ENCODE measurements around the gene TNFSF12. TPM values are rescaled to one million over a fixed set of nuclear protein-coding genes. Genes with fewer than 3 reads are reported as not detected.

Gene TNFSF12
- total and polyA plus RNA-seq, 2 donors from 2014 or later, result 48.0 to 61.8 TPM

GRCh38 chr17:7515911-7516610 is 32.8 kb upstream of the TNFSF12 start:
- no peak overlapping the region for H3K4me3 ChIP-seq (ENCODE audit: low read length in 3 of 3)
- H3K27me3 ChIP-seq (ENCODE audit: control insufficient read depth, insufficient read depth, low read length), result no peaks in the 10 kb centered on the region
- peak in 2 of 5 donors; percentile 16 to 26 for DNase-seq
- no peaks in the 10 kb centered on the region for H3K9me3 ChIP-seq (ENCODE audit: control insufficient read depth in 2 of 3, insufficient read depth in 1 of 3, low read length in 3 of 3)
- H3K4me1 ChIP-seq (ENCODE audit: control insufficient read depth in 2 of 3, insufficient read depth in 2 of 3, low read depth in 1 of 3, low read length in 3 of 3), result no peaks in the 10 kb centered on the region
- H3K9ac ChIP-seq (ENCODE audit: low read length in 3 of 3), result no peak overlapping the region
- intact Hi-C loops (cut with DNase I), result no loop called here
- H3K36me3 ChIP-seq (ENCODE audit: control insufficient read depth in 2 of 3, insufficient read depth in 3 of 3, low read length in 3 of 3), result peaks cover 4 to 29% (median 23%) of the 10 kb centered on the region in 3 donors
- TF ChIP-seq CTCF (IDR thresholded peaks at IDR 0.05; ENCODE audit: borderline replicate concordance, extremely low read depth, insufficient read depth), result no peak
- no peak overlapping the region for H3K27ac ChIP-seq (ENCODE audit: low read depth in 2 of 2, low read length in 2 of 2)
- FAIRE-seq, result no peak

DNA sequence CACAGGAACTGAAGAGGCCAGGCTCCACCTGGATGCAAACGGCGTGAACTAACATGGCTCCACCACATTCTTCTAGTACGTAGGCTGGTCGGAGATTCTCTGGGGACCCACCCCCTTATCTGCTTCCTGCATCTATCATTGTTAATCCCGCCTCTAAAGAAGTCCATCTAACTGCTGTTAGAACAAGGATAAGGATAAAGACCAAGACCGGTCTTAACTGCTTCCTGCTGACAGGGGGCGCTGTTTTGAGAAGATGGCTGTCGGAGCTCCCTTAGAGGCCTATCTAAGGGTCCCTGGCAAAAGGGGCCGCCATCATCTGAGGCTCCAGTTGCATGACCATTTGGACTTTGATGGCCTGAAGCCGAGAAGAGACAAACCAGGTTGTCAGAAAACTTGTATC is 25.8 kb upstream of the TNFSF12 start:
- H3K27ac ChIP-seq (ENCODE audit: low read depth in 2 of 2, low read length in 2 of 2), result no peak overlapping the region
- DNase-seq (peak in 1 of 5 donors; percentile 29), FAIRE-seq (no peak)
- no peak overlapping the region for H3K4me3 ChIP-seq (ENCODE audit: low read length in 3 of 3)
- no peaks in the 10 kb centered on the region for H3K27me3 ChIP-seq (ENCODE audit: control insufficient read depth, insufficient read depth, low read length)
- H3K9ac ChIP-seq (ENCODE audit: low read length in 3 of 3), result no peak overlapping the region
- intact Hi-C loops (cut with DNase I), result no loop called here
- no peaks in the 10 kb centered on the region for H3K9me3 ChIP-seq (ENCODE audit: control insufficient read depth in 2 of 3, insufficient read depth in 1 of 3, low read length in 3 of 3)
- no peaks in the 10 kb centered on the region for H3K36me3 ChIP-seq (ENCODE audit: control insufficient read depth in 2 of 3, insufficient read depth in 3 of 3, low read length in 3 of 3)
- peak; percentile 32 for TF ChIP-seq CTCF (IDR thresholded peaks at IDR 0.05; ENCODE audit: borderline replicate concordance, extremely low read depth, insufficient read depth)
- H3K4me1 ChIP-seq (ENCODE audit: control insufficient read depth in 2 of 3, insufficient read depth in 2 of 3, low read depth in 1 of 3, low read length in 3 of 3), result no peaks in the 10 kb centered on the region

DNA sequence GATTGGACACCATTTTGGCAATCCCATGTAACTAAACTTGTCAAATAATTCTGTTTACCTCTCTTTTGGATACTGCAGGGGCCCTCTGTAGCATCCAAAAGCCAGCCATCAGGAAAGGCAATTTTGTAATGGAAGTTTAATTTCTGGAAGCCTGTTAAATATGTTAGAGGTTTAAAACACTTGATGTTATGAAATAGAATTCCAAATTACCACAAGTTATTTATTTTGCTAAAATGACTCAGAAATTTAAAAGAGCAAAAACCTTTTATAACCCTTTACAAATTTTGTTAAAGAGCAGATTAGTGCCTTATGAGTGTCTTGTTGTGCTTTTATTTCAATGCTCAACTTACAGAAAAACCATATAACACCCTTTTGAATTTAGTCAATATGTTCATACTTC is 20.0 kb upstream of the TNFSF12 start:
- peaks cover 0 to 2% (median 0%) of the 10 kb centered on the region in 3 donors for H3K4me1 ChIP-seq (ENCODE audit: control insufficient read depth in 2 of 3, insufficient read depth in 2 of 3, low read depth in 1 of 3, low read length in 3 of 3)
- H3K27ac ChIP-seq (ENCODE audit: low read depth in 2 of 2, low read length in 2 of 2), result no peak overlapping the region
- H3K4me3 ChIP-seq (ENCODE audit: low read length in 3 of 3), result no peak overlapping the region
- no peak for TF ChIP-seq CTCF (IDR thresholded peaks at IDR 0.05; ENCODE audit: borderline replicate concordance, extremely low read depth, insufficient read depth)
- FAIRE-seq (no peak), DNase-seq (no peak)
- no peaks in the 10 kb centered on the region for H3K36me3 ChIP-seq (ENCODE audit: control insufficient read depth in 2 of 3, insufficient read depth in 3 of 3, low read length in 3 of 3)
- peaks cover 0 to 4% (median 0%) of the 10 kb centered on the region in 3 donors for H3K9me3 ChIP-seq (ENCODE audit: control insufficient read depth in 2 of 3, insufficient read depth in 1 of 3, low read length in 3 of 3)
- no peak overlapping the region for H3K9ac ChIP-seq (ENCODE audit: low read length in 3 of 3)
- intact Hi-C loops (cut with DNase I), result no loop called here
- no peaks in the 10 kb centered on the region for H3K27me3 ChIP-seq (ENCODE audit: control insufficient read depth, insufficient read depth, low read length)
